GM23248 (cell line): ENCODE measurements around the gene CLPX.

Experiments used
- EZH2 ChIP-seq: fragments of 200-600 bp; sonication (generic); IDR thresholded peaks from 2 replicates; pipeline ENCODE4 v1.6.1; 2018; ENCODE audit warnings: antibody characterized with exemption, mild to moderate bottlenecking; ENCODE audit not compliant: insufficient read depth, poor library complexity, severe bottlenecking
- EZH2phosphoT487 ChIP-seq: fragments of 200-600 bp; sonication (generic); IDR thresholded peaks from 2 replicates; pipeline ENCODE4 v1.6.1; 2018; ENCODE audit warnings: antibody characterized with exemption, moderate library complexity, mild to moderate bottlenecking, low read depth; ENCODE audit not compliant: insufficient read depth

- TF ChIP-seq EZH2 (no peak), EZH2phosphoT487 (no peak)
Measured at GRCh38 chr15:65226221-65226620, 41.1 kb upstream of the CLPX start.
